Osteoblast (primary cell): ENCODE results near the gene PITX1. TPM values are rescaled to one million over a fixed set of nuclear protein-coding genes. Genes with fewer than 3 reads are reported as not detected.

Experiments used
- DNase-seq: peaks from one replicate; pipeline ENCODE4 v3.0.0; 2011; ENCODE audit warnings: low spot score, mixed read lengths; ENCODE audit not compliant: insufficient read length; ENCODE audit errors: missing footprints
- H2AFZ ChIP-seq: 2 replicates; pipeline ENCODE4 v1.6.0; 2011; ENCODE audit warnings: mild to moderate bottlenecking, low read length
- H3K27ac ChIP-seq: 2 replicates; pipeline ENCODE4 v1.5.1; 2011; ENCODE audit warnings: mild to moderate bottlenecking, low read depth, low read length, moderate library complexity
- H3K27me3 ChIP-seq: 2 replicates; pipeline ENCODE4 v1.6.0; 2012; ENCODE audit warnings: mild to moderate bottlenecking, control low read depth, inconsistent platforms, low read length, moderate library complexity; ENCODE audit not compliant: insufficient read depth
- H3K36me3 ChIP-seq: 2 replicates; pipeline ENCODE4 v1.5.1; 2011; ENCODE audit warnings: mild to moderate bottlenecking, low read length, control low read depth, moderate library complexity; ENCODE audit not compliant: insufficient read depth
- H3K4me1 ChIP-seq: 2 replicates; pipeline ENCODE4 v1.5.1; 2011; ENCODE audit warnings: mild to moderate bottlenecking, low read length, control low read depth, moderate library complexity; ENCODE audit not compliant: insufficient read depth
- H3K4me2 ChIP-seq: 2 replicates; pipeline ENCODE4 v1.6.0; 2011; ENCODE audit warnings: mild to moderate bottlenecking, low read length; ENCODE audit not compliant: insufficient read depth
- H3K4me3 ChIP-seq: fragments of 200-600 bp; sonication (generic); 3 replicates; pipeline ENCODE4 v1.5.1; 2012; ENCODE audit warnings: mild to moderate bottlenecking, low read length, inconsistent platforms; ENCODE audit not compliant: insufficient read depth
- H3K79me2 ChIP-seq: 2 replicates; pipeline ENCODE4 v1.6.0; 2012; ENCODE audit warnings: mild to moderate bottlenecking, low read length, control low read depth, inconsistent platforms; ENCODE audit not compliant: insufficient read depth
- H3K9me3 ChIP-seq: 2 replicates; pipeline ENCODE4 v1.5.1; 2011; ENCODE audit warnings: low read depth, low read length, control low read depth
- H4K20me1 ChIP-seq: 2 replicates; pipeline ENCODE4 v1.6.0; 2012; ENCODE audit warnings: mild to moderate bottlenecking, low read length, control low read depth; ENCODE audit not compliant: insufficient read depth
- CTCF ChIP-seq: IDR thresholded peaks from 2 replicates; pipeline ENCODE4 v1.5.1; 2011; ENCODE audit warnings: mild to moderate bottlenecking, low read depth, low read length, moderate library complexity; ENCODE audit errors: extremely low read depth
- total RNA-seq: library from RNA; depleted of rRNA; stranded (reverse); fragments of >200 nt; gene quantifications from 2 replicates; pipeline ENCODE4 v1.2.3, GENCODE V29; 2012

Gene PITX1
- total RNA-seq, 1 donor: 9.8 TPM

GRCh38 chr5:135034963-135035677 is 1.1 kb upstream of the PITX1 start:
- Histone ChIP-seq H4K20me1 (no peaks in the 10 kb centered on the region), H3K9me3 (no peaks in the 10 kb centered on the region), H3K36me3 (no peaks in the 10 kb centered on the region), H3K27ac (no peak overlapping the region), H2AFZ (peak overlapping the region; percentile 88), H3K4me2 (peak overlapping the region; percentile 70), H3K4me1 (peaks cover 6% of the 10 kb centered on the region), H3K4me3 (peak overlapping the region; percentile 93), H3K27me3 (peaks cover 25% of the 10 kb centered on the region), H3K79me2 (peaks cover 34% of the 10 kb centered on the region)
- TF ChIP-seq CTCF: no peak
- DNase-seq: peak; percentile 73

GRCh38 chr5:135034236-135034962 is 371 bp upstream of the PITX1 start:
- Histone ChIP-seq H3K4me3 (peak overlapping the region; percentile 93), H3K27ac (no peak overlapping the region), H4K20me1 (no peaks in the 10 kb centered on the region), H3K27me3 (peaks cover 18% of the 10 kb centered on the region), H3K4me1 (peaks cover 9% of the 10 kb centered on the region), H3K36me3 (no peaks in the 10 kb centered on the region), H3K4me2 (peak overlapping the region; percentile 70), H3K79me2 (peaks cover 41% of the 10 kb centered on the region), H2AFZ (peak overlapping the region; percentile 88), H3K9me3 (no peaks in the 10 kb centered on the region)
- peak; percentile 99 for DNase-seq
- TF ChIP-seq CTCF: no peak

- peaks cover 52% of the 10 kb centered on the region for H3K79me2 ChIP-seq
- H4K20me1 ChIP-seq: no peaks in the 10 kb centered on the region
- H2AFZ ChIP-seq: peak overlapping the region; percentile 86
- H3K36me3 ChIP-seq: peaks cover 6% of the 10 kb centered on the region
- no peaks in the 10 kb centered on the region for H3K9me3 ChIP-seq
- H3K4me1 ChIP-seq: peaks cover 9% of the 10 kb centered on the region
- DNase-seq: peak; percentile 95
- H3K27me3 ChIP-seq: peaks cover 6% of the 10 kb centered on the region
- peak overlapping the region; percentile 85 for H3K4me2 ChIP-seq
- TF ChIP-seq CTCF: no peak
- H3K4me3 ChIP-seq: peak overlapping the region; percentile 93
- peak overlapping the region; percentile 88 for H3K27ac ChIP-seq
Measured at GRCh38 chr5:135032999-135033861, 798 bp downstream of the PITX1 start.
